HK-2 (cell line): Measurements from ENCODE around the gene CACUL1.
"Not testable (repeated sequence)": the region's sequence is repeated elsewhere in the genome, so short reads cannot be mapped to it uniquely, and the experiment has no call there.

Source experiments
- DNase-seq: peaks from one replicate; pipeline ENCODE4 v3.0.0-alpha.2; 2018; ENCODE audit not compliant: unreplicated experiment

Gene CACUL1

GRCh38 chr10:118687472-118687871 lies 67.3 kb downstream of the CACUL1 start:
- DNase-seq = no peak

DNA sequence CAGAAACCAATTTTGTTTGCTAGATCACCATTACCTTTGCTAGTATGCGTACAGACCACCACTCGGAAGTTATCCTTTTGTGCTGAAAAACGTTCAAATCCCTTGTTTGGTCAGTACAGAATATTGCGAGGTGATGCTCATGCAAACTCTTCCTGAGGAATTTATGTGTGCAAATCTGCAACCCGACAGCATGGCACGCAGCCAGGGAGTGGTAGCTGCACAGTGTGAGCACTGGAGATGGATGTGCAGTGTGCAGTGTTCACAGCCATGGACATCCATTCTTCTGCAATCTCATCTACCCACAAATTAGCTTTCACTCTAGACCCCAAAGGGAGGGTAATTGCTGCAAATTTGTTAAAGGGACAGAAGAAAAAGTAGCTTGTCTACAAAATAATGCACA lies 72.2 kb downstream of the CACUL1 start:
- no peak for DNase-seq

DNA sequence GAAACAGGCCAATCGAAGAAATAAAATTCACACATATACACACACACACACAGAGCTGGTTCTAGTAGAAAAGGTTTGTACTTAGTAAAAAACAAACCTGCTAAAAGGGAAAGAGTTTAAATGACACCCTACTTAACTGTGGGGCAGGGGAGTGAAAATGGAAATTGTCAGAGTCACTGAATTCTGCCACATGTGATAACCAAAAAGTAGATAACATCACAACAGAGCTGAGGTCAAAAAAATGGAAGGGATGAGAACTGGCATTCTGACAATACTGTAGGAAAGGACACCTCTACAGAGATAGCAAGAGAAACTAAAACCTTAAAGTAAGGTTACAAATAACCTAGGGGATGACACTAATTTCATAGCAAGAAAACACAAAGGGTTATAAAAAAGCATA lies 74.6 kb downstream of the CACUL1 start:
- no peak for DNase-seq

- no peak for DNase-seq
Observed at GRCh38 chr10:118674226-118674919, 80.4 kb downstream of the CACUL1 start.

GRCh38 chr10:118672766-118673715 lies 81.7 kb downstream of the CACUL1 start:
- DNase-seq = no peak

DNA sequence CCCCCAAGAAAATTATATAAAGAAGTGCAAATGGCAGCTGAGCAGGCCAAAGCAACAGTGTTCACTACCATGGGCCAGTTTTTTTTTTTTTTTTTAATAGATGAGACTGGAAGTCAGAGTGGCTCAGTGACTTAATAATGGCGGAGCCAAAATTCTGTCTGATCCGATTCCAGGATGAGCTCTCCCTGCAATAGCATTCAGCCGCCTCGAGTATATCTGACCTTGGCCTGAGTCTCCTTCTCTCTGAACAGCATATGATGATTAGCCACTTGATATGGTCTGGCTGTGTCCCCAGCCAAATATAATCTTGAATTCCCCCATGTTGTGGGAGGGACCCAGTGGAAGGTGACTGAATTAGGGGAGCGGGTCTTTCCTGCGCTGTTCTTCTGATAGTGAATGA lies 82.6 kb downstream of the CACUL1 start:
- no peak for DNase-seq

DNA sequence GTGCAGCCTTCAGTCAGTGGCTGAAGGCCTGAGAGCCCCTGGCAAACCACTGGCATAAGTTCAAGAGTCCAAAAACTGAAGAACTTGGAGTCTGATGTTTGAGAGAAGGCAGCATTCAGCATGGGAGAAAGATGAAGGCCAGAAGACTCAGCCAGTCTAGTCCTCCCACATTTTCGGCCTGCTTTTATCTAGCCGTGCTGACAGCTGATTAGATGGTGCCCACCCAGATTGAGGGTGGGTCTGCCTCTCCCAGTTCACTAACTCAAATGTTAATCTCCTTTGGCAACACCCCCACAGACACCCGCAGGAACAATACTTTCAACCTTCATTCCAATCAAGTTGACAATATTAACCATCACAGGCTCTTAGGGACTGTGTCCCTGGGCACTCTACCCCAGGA lies 83.5 kb downstream of the CACUL1 start:
- DNase-seq = not testable (repeated sequence)

GRCh38 chr10:118670472-118671124 lies 84.2 kb downstream of the CACUL1 start:
- no peak for DNase-seq

DNA sequence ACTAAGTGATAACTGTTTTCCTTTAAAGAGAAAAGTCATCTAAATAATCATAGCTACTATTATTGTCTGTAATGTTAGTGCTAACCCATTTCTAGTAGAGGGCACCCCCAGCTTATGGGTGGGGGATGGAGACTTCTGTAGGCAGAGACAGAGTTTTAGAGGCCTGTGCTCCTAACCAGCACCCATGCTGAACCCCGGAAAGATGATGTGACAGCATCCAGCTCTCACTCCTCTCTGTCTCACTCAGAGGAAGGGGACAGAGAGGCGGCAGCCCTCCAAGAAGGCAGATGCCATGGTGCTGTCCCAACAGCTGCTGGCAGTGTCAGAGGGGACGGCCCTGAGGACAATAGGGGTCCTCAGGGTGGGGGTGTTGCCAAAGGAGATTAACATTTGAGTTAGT lies 84.9 kb downstream of the CACUL1 start:
- DNase-seq = no peak

GRCh38 chr10:118669020-118669791 lies 85.6 kb downstream of the CACUL1 start:
- no peak for DNase-seq

GRCh38 chr10:118668228-118668952 lies 86.4 kb downstream of the CACUL1 start:
- DNase-seq = no peak

DNA sequence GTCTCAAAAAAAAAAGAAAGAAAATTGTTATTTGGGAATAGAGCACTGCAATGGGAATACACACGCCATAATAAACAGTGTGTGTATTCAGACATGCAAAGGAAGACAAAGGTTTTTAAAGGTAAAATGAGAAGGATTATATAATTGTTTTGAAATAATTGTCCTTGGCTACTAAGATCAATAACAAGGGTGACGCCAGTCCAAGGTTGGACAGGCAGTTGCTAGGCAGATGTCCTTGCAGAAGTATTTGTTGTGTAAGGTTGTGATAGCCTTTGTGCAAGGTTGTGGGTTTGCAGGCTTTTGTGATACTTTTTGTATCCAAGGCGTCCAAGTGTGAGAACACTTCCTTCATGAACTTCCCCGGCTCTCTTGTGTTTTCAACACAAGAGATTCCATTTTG lies 87.0 kb downstream of the CACUL1 start:
- no peak for DNase-seq

GRCh38 chr10:118666350-118666749 lies 88.4 kb downstream of the CACUL1 start:
- DNase-seq = no peak

DNA sequence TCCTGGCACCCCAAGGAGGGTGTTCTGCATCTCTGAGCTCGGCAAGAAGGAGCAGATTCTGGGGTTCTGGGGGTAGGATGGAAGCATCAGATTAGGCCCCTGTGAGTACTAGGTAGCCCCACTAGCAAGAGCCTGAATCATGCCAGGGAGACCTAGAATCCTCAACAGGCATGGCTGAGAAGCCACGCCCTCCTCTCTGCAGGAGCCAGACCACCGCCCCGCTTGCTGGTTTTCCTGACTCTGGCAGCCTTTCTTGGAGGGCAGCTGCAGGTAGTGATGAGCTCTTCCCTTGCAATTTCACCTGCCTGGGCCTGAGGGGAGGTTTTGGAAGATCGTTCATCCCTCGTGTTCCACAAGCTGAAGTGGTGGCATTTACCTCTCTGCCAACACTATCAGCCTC lies 90.4 kb downstream of the CACUL1 start:
- no peak for DNase-seq

GRCh38 chr10:118663176-118663575 lies 91.6 kb downstream of the CACUL1 start:
- DNase-seq = no peak

DNA sequence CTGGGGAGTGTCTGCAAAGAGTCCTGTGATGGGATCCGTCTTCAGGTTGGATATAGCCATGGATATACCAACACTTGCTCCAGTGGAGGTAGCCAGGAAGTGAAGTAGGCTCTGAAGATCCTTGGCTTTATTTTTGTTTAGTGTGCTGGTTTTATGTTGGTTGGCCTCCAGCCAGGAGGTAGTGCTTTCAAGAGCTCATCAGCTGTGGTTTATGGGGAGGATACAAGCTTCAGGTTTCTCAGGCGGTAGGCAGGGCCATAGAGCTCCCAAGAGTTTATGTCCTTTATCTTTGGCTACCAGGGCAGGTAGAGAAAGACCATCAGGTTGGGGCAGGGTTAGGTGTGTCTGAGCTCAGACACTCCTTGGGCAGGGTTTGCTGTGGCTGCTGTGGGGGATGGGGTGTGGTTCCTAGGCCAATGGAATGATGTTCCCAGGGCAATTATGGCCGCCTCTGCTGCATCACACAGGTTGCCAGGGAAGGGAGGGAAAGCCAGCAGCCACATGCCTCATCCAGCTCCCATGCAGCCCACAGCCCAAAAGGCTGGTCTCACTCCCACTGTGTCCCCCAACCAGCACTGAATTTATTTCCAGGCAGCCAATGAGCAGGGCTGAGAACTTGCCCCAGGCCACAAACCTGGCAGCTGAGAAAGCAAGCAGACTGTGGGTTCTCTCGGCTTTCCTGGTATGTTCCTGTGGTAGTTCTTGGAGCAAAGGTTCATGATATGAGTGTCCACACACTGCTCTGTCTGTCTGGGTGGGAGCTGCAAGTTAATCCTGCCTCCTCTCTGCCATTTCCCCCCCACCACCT lies 92.3 kb downstream of the CACUL1 start:
- DNase-seq = no peak

DNA sequence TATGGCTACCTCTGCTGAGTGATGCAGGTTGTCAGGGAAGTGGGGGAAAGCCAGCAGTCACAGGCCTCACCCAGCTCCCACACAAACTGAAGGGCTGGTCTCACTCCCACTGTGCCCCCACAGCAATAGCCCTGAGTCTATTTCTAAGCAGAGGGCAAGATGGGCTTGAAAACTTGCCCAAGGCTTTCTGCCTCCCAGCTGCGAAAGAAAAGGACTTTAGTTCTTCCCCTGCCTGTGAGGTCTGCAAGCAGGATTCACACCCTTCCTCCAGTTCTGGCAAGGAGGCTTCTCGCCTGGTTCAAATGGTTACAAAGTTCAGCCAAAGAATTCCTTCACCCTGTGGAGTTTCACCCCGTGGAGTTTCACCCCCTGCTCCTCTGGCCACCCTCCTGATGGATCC lies 96.0 kb downstream of the CACUL1 start:
- no peak for DNase-seq

DNA sequence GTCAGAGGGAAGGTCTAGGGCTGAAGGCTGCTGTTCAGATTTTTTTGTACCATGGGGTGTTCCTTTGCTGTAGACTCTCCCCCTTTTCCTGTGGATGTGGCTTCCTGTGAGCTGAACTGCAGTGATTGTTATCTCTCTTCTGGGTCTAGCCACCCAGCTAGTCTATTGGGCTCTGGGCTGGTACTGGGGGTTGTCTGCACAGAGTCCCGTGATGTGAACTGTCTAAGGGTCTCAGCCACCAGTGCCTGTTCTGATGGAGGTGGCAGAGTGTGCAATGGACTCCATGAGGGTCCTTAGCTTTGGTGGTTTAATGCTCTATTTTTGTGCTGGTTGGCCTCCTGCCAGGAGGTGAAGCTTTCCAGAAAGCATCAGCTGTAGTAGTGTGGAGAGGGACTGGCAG lies 96.6 kb downstream of the CACUL1 start:
- DNase-seq = not testable (repeated sequence)

DNA sequence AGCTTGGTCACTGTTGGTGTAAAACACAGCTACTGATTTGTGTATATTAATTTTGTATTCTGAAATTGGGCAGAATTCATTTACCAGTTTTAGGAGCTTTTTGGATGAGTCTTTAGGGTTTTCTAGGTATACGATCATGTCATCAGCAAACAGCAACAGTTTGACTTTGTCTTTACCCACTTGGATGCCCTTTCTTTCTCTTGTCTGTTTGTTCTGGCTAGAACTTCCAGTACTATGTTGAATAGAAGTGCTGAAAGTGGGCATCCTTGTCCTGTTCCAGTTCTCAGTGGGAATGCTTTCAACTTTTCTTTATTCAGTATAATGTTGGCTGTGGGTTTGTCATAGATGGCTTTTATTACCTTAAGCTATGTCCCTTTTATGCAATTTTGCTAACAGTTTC lies 109.5 kb downstream of the CACUL1 start:
- DNase-seq = not testable (repeated sequence)

DNA sequence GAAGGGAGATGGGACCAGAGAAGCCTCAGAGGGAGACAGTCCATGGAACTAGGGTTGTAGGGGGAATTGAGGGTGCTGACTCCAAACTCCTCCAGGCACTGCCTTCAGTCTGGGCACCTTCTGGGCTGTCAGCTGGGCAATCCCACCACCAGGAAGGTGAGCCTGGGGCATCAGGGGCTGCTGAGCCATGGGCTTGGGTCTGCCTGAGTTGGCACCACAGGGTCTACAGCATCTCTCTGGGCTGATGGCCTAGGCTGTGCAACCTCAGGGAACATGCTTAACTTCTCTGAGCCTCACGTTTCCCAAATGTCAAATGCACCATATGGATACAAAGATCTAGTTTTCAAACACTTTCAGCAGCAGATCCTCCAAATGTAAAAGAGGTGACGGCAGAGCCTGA lies 112.5 kb downstream of the CACUL1 start:
- DNase-seq = no peak
